ENCODE measurements around the gene LTB4R2.
A peak's percentile ranks its signal among the peaks of the same experiment; 100 is the strongest.

The LTB4R2 gene

GRCh38 chr14:24299255-24300191 lies 10.4 kb upstream of the LTB4R2 start, which contains the start of the genes DHRS1 and NOP9:
TSS of gene DHRS1 (minus strand) at chr14:24299780. CDS start at chr14:24299106, 674 bp downstream.
TSS of gene NOP9 (plus strand) at chr14:24299850. CDS start at chr14:24299955, 105 bp downstream.
- DNase-seq: peak; percentile 16

DNA sequence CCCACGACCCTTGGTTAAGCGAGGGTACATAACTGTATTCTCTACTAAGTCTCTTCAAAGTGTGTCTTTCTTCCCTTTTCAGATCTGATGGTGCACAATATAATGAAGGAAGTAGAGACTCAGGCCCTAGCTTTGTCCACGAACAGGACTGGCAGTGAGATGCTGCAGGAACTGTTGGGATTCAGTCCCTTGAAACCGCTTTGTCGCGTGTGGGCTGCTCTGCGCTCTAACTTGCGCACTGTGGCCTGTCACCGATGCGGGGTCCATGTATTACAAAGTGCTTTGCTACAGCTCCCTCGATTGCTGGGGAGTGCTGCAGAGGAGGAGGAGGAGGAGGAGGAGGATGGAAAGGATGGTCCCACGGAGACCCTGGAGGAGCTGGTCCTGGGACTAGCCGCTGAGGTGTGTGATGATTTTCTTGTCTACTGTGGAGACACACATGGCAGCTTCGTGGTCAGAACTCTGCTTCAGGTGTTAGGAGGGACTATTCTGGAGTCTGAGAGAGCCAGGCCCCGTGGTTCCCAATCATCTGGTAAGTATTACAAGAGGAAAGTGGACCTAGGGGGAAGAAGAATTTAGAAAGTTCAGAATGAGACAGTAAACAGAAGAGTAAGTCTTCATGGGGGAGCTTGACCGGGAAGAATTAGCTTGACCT lies 9.5 kb upstream of the LTB4R2 start:
- no peak for DNase-seq

GRCh38 chr14:24304019-24304387 lies 5.9 kb upstream of the LTB4R2 start:
- DNase-seq: no peak

DNA sequence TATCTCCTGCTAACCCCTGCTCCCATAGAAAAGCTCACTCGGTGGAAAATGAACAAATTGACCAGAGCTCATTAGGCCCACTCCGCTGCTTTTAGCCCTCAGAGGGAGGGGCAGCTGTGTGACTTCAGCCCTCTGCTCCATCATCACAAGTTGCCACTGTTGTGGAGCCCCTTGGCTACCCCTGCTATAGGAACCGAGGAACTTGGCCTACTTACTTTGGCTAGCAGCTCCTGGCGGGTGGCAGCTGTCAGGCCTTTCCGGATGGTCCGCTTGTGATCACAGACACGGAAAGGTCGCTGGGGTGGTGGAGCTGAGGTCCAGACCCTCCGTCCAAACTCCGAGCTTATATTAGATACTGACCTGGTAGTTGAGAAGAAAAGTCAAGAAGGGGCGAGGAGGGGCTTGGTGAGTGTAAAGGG lies 2.8 kb upstream of the LTB4R2 start:
- no peak for DNase-seq

DNA sequence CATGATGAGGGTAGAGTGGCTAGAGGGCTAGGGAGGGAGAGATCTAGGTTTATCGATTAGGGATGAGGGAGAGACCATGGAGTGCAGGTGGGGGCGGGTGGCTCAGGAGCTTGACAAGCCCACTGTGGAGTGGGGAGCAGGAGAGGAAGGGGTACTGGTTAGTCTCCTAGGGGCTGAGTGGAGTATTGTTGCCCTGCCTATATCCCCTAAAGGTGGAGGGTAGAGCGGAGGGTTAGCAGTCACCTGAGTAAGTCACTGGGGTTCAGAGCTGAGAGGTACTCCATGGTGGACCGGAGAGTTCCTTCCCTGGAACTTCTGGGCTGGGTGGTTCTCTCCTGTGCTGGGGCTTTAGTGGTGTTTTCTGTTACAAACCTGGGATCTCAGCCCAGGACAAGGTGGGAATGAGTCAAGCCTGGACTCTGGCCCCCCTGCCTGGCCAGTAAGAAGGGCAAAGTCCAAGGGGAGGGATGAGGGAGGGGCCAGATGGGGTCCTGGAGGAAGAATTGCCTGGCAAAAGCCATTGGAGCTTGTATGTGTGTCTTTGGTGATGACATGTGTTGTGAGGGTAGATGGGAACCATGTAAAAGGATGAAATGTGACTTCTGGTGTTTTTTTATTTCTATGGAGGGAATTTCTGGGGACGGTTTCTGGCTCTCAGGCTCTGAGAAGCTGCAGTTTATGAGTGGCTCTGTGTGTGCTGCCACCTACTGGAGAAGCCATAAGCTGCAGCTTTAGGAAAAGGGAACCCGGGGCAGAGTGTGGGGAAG lies 2.2 kb upstream of the LTB4R2 start, which contains the start of gene CIDEB:
Gene CIDEB (minus strand): TSS at position 403 of the 767 bp plus-strand sequence. CDS start 119 bp downstream, at position 284.
- no peak for DNase-seq

DNA sequence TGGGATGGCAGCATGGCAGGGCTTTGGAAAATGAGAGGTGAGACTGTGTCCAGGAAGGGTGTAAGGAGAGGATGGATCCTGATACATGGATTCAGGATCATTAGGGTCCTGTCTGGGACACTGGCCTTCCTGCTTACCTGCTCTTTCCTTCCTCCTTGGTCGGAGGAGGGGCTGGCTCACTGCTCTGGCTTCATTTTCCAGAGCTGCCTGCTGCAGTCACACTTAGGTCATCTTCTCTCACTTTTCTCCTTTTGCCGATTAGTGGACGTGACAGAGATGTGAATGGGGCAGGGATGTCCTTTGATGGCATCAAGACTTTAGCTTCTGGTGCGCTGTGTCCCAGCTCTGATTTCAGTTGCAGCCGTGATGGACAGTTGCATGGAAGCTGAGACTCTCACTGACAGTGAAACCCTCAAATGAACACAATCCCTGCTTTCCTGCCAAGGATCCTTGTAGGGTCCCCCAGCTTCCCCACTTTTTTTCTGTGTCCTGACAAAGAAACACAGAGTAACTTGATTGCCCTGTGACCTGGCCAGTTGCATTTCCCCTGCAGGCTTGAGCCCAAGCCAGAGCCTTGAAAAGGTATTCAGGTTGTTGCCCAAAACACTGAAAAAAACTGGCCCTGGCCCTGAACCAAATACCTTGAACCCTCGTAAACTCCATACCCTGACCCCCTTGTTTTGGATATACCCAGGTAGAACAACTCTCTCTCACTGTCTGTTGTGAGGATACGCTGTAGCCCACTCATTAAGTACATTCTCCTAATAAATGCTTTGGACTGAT lies 1.4 kb upstream of the LTB4R2 start:
- no peak for DNase-seq

- no peak for DNase-seq
Observed at GRCh38 chr14:24310265-24310645, 315 bp downstream of the LTB4R2 start.

DNA sequence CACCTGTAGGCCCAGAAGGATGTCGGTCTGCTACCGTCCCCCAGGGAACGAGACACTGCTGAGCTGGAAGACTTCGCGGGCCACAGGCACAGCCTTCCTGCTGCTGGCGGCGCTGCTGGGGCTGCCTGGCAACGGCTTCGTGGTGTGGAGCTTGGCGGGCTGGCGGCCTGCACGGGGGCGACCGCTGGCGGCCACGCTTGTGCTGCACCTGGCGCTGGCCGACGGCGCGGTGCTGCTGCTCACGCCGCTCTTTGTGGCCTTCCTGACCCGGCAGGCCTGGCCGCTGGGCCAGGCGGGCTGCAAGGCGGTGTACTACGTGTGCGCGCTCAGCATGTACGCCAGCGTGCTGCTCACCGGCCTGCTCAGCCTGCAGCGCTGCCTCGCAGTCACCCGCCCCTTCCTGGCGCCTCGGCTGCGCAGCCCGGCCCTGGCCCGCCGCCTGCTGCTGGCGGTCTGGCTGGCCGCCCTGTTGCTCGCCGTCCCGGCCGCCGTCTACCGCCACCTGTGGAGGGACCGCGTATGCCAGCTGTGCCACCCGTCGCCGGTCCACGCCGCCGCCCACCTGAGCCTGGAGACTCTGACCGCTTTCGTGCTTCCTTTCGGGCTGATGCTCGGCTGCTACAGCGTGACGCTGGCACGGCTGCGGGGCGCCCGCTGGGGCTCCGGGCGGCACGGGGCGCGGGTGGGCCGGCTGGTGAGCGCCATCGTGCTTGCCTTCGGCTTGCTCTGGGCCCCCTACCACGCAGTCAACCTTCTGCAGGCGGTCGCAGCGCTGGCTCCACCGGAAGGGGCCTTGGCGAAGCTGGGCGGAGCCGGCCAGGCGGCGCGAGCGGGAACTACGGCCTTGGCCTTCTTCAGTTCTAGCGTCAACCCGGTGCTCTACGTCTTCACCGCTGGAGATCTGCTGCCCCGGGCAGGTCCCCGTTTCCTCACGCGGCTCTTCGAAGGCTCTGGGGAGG lies 985 bp downstream of the LTB4R2 start, which contains the start of gene LTB4R:
Gene LTB4R (plus strand): TSS at position 857 of the 959 bp plus-strand sequence. CDS start 4,150 bp downstream, outside the sequence.
- DNase-seq: peak; percentile 72

GRCh38 chr14:24311837-24312615 lies 2.1 kb downstream of the LTB4R2 start:
- no peak for DNase-seq

- no peak for DNase-seq
Observed at GRCh38 chr14:24312736-24313507, 3.0 kb downstream of the LTB4R2 start.

GRCh38 chr14:24313913-24314312 lies 4.0 kb downstream of the LTB4R2 start:
- no peak for DNase-seq

DNA sequence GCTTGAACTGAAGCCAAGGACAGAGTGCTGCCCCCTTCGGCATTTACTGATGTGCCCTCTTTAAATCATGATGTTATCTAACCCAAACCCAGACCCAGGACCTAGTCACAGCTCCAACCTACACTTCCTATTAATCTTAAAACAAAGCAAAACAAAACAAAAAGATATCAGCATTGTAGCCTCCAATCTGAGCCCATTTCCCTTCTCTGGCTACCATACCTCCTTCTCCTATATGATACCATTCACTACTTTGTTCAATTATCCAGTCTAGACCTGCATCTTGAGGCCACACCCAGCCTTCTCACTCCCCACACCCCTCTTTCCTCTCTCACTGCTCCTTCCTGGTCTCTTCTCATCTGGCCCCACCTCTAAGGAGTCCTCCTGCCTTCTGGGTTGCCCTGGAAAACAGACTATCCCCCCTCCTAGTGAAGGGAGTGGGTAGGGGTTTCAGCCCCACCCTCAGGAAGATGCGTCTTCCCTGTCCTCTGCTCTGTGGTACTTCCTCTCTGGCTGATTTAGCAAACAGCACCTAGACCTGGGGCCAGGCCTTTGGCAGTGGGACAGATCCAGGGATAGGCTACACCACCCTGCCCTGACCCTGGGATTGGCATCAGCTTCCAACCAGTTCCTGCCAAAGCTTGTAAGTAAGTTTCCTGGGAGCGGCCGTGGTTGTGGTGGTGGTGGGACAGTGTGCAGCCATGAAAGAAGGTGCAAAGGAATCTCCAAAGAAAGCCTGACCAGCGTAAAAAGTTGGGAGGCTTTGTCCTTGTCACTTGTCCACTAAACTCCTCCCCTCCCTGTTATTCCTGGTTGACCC lies 4.6 kb downstream of the LTB4R2 start:
- DNase-seq: no peak

- DNase-seq: no peak
Observed at GRCh38 chr14:24315243-24315806, 5.4 kb downstream of the LTB4R2 start.

DNA sequence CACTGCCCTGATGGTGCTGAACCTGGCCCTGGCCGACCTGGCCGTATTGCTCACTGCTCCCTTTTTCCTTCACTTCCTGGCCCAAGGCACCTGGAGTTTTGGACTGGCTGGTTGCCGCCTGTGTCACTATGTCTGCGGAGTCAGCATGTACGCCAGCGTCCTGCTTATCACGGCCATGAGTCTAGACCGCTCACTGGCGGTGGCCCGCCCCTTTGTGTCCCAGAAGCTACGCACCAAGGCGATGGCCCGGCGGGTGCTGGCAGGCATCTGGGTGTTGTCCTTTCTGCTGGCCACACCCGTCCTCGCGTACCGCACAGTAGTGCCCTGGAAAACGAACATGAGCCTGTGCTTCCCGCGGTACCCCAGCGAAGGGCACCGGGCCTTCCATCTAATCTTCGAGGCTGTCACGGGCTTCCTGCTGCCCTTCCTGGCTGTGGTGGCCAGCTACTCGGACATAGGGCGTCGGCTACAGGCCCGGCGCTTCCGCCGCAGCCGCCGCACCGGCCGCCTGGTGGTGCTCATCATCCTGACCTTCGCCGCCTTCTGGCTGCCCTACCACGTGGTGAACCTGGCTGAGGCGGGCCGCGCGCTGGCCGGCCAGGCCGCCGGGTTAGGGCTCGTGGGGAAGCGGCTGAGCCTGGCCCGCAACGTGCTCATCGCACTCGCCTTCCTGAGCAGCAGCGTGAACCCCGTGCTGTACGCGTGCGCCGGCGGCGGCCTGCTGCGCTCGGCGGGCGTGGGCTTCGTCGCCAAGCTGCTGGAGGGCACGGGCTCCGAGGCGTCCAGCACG lies 6.1 kb downstream of the LTB4R2 start:
- DNase-seq: no peak

DNA sequence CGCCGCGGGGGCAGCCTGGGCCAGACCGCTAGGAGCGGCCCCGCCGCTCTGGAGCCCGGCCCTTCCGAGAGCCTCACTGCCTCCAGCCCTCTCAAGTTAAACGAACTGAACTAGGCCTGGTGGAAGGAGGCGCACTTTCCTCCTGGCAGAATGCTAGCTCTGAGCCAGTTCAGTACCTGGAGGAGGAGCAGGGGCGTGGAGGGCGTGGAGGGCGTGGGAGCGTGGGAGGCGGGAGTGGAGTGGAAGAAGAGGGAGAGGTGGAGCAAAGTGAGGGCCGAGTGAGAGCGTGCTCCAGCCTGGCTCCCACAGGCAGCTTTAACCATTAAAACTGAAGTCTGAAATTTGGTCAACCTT lies 6.6 kb downstream of the LTB4R2 start:
- no peak for DNase-seq

GRCh38 chr14:24317141-24317928 lies 7.4 kb downstream of the LTB4R2 start:
- DNase-seq: no peak

Data from NCI-H1417 treated with DMSO at 0.1 percent for 48 hours (cell line).